ENCODE results near the gene RAP1GDS1. TPM values are rescaled to one million over a fixed set of nuclear protein-coding genes. Genes with fewer than 3 reads are reported as not detected.

Gene RAP1GDS1
- total RNA-seq, 1 donor from 2014 or later: 11.1 TPM

DNA sequence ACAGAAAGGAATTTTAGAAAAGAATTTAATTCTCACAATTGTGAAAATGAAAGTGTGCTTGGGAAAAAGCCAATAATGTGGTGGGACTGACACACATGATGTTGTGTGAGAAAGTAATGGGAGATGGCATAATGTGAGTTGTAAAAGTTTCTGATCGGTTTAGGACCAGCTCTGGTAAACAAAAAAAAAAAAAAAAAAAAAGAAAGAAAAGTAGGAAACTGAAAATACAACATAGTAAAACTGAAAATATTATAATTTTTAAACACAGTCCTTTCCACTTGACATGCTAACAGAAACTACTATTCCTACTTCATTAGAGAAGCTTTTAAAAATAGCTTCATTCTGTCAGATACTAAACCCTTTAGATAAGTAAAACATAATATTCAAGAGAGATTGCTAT is 28.2 kb downstream of the RAP1GDS1 start:
- H3K4me3 ChIP-seq: no peak overlapping the region
- no peaks in the 10 kb centered on the region for H3K9me3 ChIP-seq (replicated peaks)
- peaks cover 41% of the 10 kb centered on the region for H3K4me1 ChIP-seq
- TF ChIP-seq, protein P1, sequence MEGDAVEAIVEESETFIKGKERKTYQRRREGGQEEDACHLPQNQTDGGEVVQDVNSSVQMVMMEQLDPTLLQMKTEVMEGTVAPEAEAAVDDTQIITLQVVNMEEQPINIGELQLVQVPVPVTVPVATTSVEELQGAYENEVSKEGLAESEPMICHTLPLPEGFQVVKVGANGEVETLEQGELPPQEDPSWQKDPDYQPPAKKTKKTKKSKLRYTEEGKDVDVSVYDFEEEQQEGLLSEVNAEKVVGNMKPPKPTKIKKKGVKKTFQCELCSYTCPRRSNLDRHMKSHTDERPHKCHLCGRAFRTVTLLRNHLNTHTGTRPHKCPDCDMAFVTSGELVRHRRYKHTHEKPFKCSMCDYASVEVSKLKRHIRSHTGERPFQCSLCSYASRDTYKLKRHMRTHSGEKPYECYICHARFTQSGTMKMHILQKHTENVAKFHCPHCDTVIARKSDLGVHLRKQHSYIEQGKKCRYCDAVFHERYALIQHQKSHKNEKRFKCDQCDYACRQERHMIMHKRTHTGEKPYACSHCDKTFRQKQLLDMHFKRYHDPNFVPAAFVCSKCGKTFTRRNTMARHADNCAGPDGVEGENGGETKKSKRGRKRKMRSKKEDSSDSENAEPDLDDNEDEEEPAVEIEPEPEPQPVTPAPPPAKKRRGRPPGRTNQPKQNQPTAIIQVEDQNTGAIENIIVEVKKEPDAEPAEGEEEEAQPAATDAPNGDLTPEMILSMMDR (IDR thresholded peaks at IDR 0.05; ENCODE audit: borderline replicate concordance): no peak
- intact Hi-C loops (cut with micrococcal nuclease): no loop called here
- no peak overlapping the region for H3K27ac ChIP-seq (replicated peaks)
- no peaks in the 10 kb centered on the region for H3K27me3 ChIP-seq (ENCODE audit: low read depth)
- no peak for DNase-seq
- H3K36me3 ChIP-seq: no peaks in the 10 kb centered on the region

- Histone ChIP-seq H3K36me3 (no peaks in the 10 kb centered on the region), H3K4me1 (peaks cover 43% of the 10 kb centered on the region), H3K4me3 (no peak overlapping the region), H3K9me3 (replicated peaks) (no peaks in the 10 kb centered on the region), H3K27ac (replicated peaks) (no peak overlapping the region), H3K27me3 (ENCODE audit: low read depth) (no peaks in the 10 kb centered on the region)
- intact Hi-C loops (cut with micrococcal nuclease): no loop called here
- no peak for DNase-seq
- TF ChIP-seq, protein P1 (IDR thresholded peaks at IDR 0.05; ENCODE audit: borderline replicate concordance): no peak
Observed at GRCh38 chr4:98290511-98290910, 29.3 kb downstream of the RAP1GDS1 start.

DNA sequence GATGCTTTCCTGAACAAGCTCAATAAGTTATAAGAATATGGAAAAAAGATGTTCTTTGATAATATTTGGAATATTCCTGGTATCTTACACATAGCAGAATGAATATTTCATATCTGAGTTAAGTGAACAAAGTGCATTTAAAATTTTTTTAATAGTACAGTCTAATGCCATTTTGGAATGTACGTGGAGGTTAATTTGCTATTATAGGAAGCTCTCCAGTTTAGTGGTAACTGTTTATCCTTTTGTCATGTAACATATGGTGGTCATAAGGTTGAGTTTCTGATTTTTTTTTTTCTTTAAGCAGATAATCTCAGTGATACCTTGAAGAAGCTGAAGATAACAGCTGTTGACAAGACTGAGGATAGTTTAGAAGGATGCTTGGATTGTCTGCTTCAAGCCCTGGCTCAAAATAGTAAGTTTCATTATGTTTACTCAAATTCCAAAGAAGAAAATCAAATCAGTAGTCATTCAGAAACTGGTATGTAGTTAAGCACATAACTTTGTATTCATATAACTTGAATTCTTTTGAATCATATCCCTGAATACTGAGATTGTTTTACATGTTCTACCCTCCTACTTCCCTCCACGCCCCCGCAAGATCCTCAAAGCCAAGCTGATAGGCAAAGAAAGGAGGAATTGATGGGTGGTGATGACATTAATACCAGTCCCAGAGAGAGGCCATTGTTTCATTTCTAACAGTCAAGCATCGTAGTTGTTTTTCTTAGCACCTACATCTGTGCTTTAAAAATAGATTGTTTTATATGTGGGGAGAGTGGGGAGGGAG is 32.1 kb downstream of the RAP1GDS1 start:
- Histone ChIP-seq H3K27me3 (ENCODE audit: low read depth) (no peaks in the 10 kb centered on the region), H3K4me1 (peaks cover 43% of the 10 kb centered on the region), H3K27ac (replicated peaks) (no peak overlapping the region), H3K4me3 (no peak overlapping the region), H3K9me3 (replicated peaks) (no peaks in the 10 kb centered on the region), H3K36me3 (no peaks in the 10 kb centered on the region)
- intact Hi-C loops (cut with micrococcal nuclease): no loop called here
- TF ChIP-seq, protein P1 (IDR thresholded peaks at IDR 0.05; ENCODE audit: borderline replicate concordance): no peak
- no peak for DNase-seq

GRCh38 chr4:98298022-98298421 is 36.8 kb downstream of the RAP1GDS1 start:
- Histone ChIP-seq H3K4me3 (no peak overlapping the region), H3K36me3 (peaks cover 17% of the 10 kb centered on the region), H3K27me3 (ENCODE audit: low read depth) (no peaks in the 10 kb centered on the region), H3K4me1 (peaks cover 15% of the 10 kb centered on the region), H3K9me3 (replicated peaks) (peaks cover 9% of the 10 kb centered on the region), H3K27ac (replicated peaks) (no peak overlapping the region)
- intact Hi-C loops (cut with micrococcal nuclease): no loop called here
- TF ChIP-seq, protein P1 (IDR thresholded peaks at IDR 0.05; ENCODE audit: borderline replicate concordance): no peak
- no peak for DNase-seq

GRCh38 chr4:98300706-98301105 is 39.5 kb downstream of the RAP1GDS1 start:
- H3K9me3 ChIP-seq (replicated peaks): peaks cover 24% of the 10 kb centered on the region
- TF ChIP-seq, protein P1 (IDR thresholded peaks at IDR 0.05; ENCODE audit: borderline replicate concordance): no peak
- intact Hi-C loops (cut with micrococcal nuclease): no loop called here
- no peak overlapping the region for H3K27ac ChIP-seq (replicated peaks)
- DNase-seq: no peak
- H3K4me3 ChIP-seq: no peak overlapping the region
- H3K4me1 ChIP-seq: peaks cover 3% of the 10 kb centered on the region
- peaks cover 17% of the 10 kb centered on the region for H3K36me3 ChIP-seq
- no peaks in the 10 kb centered on the region for H3K27me3 ChIP-seq (ENCODE audit: low read depth)
